ENCODE measurements around the gene DDHD1. TPM values are rescaled to one million over a fixed set of nuclear protein-coding genes. Genes with fewer than 3 reads are reported as not detected.

The DDHD1 gene
- total RNA-seq, 1 experiment from 2014 or later: 10.6 TPM

DNA sequence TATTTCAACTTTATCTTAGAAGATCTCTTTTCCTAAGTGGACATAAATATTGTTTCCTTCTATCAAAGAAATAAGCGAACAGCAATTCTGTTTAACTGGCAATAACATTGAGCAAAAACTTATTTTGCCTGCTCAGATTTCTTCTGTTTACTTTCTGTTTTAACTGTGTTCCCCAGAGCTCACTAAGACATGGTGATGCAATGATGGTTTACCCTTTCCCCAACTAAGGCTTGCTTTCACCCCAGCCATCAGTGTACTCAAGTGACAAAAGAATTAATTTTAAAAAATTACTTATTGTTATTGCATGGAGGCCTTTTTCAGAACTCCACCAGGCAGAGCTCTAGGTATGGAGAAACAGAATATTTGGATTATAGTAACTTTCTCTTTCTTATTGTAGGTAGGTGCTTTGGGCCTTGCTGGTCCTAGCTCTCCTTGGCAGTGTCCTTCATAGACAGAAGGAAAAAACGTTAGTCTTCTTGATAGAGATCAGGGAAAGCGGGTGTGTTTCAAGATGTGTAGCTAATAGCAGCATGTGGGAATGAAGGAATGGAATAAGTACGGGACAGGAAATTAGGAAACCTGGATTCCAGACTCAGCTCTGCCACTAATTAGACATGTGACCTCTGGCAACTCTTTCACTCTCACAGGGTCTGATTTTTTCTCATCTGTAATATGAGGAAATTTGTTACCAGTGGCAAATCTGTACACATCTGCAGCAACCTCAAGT is 14.6 kb upstream of the DDHD1 start:
- H3K4me1 ChIP-seq (ENCODE audit: control insufficient read depth, insufficient read depth, low read length): no peaks in the 10 kb centered on the region
- H3K4me3 ChIP-seq (ENCODE audit: low read depth in 2 of 2, low read length in 2 of 2): no peak overlapping the region
- no peak overlapping the region for H3K27ac ChIP-seq (ENCODE audit: low read length)
- in situ Hi-C loops (cut with HindIII; ENCODE audit: low pct_unique_long_range_greater_than_20kb, low sequenced_read_pairs): no loop called here
- ChIA-PET POLR2A (no interaction called here), CTCF (no interaction called here)
- BruUV-seq (replicated peaks): no TSS peak
- ATAC-seq (no peak), DNase-seq (ENCODE audit: low read depth, low spot score) (no peak)
- no peak for TF ChIP-seq CTCF (IDR thresholded peaks at IDR 0.05)
- no peak for TF ChIP-seq SIN3A (IDR thresholded peaks at IDR 0.05; ENCODE audit: borderline replicate concordance, insufficient read depth, low read depth, low read length)
- no peak for TF ChIP-seq POLR2AphosphoS5 (IDR thresholded peaks at IDR 0.05; ENCODE audit: low read depth, low read length)
- no peak for TF ChIP-seq REST (IDR thresholded peaks at IDR 0.05; ENCODE audit: insufficient read depth in 1 of 2, low read depth in 2 of 2, low read length in 1 of 2)
- TF ChIP-seq TCF7L2 (IDR thresholded peaks at IDR 0.05; ENCODE audit: low read depth, low read length): no peak
- H3K9me3 ChIP-seq (ENCODE audit: control insufficient read depth, insufficient read depth, low read depth, low read length): no peaks in the 10 kb centered on the region
- intact Hi-C loops (cut with micrococcal nuclease; ENCODE audit: unreplicated experiment): no loop called here
- H3K36me3 ChIP-seq (ENCODE audit: control insufficient read depth, insufficient read depth, low read length): no peaks in the 10 kb centered on the region
- no peaks in the 10 kb centered on the region for H3K27me3 ChIP-seq (ENCODE audit: control insufficient read depth, insufficient read depth, low read length)

DNA sequence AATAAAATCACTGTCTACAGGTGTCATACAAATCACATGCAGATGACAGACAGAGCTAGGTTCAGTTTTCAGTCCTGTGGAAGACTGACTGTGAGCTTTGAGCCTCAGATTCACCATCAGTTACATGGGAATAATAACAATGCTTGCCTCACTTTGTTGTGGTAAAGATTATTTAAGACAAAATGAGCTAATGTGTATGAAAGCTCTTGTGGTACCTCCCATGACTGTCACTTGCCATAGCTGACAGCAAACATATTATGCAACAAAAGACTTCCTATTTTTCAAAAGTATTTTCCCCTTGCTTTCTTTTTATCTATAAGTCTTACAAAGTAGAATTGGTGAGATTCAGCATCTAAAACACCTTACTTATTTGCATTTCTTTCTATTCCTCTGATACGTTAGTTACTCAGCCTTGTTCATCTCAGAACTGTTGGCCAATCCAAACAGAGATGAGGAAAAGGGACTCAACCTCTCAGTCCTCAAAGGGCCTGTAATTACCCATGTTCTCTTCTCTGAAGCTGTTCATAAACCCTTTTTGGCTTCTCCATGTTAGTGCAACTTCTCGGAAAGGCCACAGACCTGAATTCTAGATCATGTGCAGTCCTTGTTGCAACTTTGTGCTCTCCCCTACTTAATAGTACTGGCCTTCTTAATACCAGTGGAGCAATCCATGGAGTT is 8.8 kb upstream of the DDHD1 start:
- POLR2A ChIA-PET: no interaction called here
- intact Hi-C loops (cut with micrococcal nuclease; ENCODE audit: unreplicated experiment) (no loop called here), in situ Hi-C loops (cut with HindIII; ENCODE audit: low pct_unique_long_range_greater_than_20kb, low sequenced_read_pairs) (no loop called here)
- ATAC-seq: no peak
- no peak for DNase-seq (ENCODE audit: low read depth, low spot score)
- BruUV-seq (replicated peaks): no TSS peak
- Histone ChIP-seq H3K9me3 (ENCODE audit: control insufficient read depth, insufficient read depth, low read depth, low read length) (no peaks in the 10 kb centered on the region), H3K4me1 (ENCODE audit: control insufficient read depth, insufficient read depth, low read length) (no peaks in the 10 kb centered on the region), H3K4me3 (ENCODE audit: low read depth in 2 of 2, low read length in 2 of 2) (no peak overlapping the region), H3K36me3 (ENCODE audit: control insufficient read depth, insufficient read depth, low read length) (no peaks in the 10 kb centered on the region), H3K27ac (ENCODE audit: low read length) (no peak overlapping the region), H3K27me3 (ENCODE audit: control insufficient read depth, insufficient read depth, low read length) (no peaks in the 10 kb centered on the region)
- CTCF ChIA-PET: no interaction called here
- TF ChIP-seq SIN3A (IDR thresholded peaks at IDR 0.05; ENCODE audit: borderline replicate concordance, insufficient read depth, low read depth, low read length): no peak
- TF ChIP-seq POLR2AphosphoS5 (IDR thresholded peaks at IDR 0.05; ENCODE audit: low read depth, low read length): no peak

DNA sequence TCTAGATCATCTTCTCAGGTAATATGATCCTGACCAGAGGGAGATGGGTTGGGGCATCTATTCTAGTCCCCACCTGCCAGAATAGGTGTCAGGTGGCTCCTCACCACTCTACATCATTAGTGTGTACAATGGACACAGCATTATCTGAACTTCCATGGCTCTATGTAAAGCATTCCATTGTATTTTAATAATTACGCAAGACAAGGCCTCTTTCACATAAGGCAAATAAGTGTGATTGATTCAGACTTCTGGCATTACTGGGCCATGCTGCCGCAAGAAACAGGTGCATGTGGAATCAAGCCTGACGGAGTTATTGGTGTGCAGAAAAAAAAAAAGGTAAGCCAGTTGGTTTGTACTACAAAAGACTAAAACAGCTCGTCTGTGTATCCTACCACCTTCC is 3.1 kb upstream of the DDHD1 start:
- in situ Hi-C loops (cut with HindIII; ENCODE audit: low pct_unique_long_range_greater_than_20kb, low sequenced_read_pairs) (no loop called here), intact Hi-C loops (cut with micrococcal nuclease; ENCODE audit: unreplicated experiment) (no loop called here)
- ChIA-PET CTCF (no interaction called here), POLR2A (no interaction called here)
- H3K36me3 ChIP-seq (ENCODE audit: control insufficient read depth, insufficient read depth, low read length): no peaks in the 10 kb centered on the region; the same call in 1 of the 2 replicates
- TF ChIP-seq TCF7L2 (IDR thresholded peaks at IDR 0.05; ENCODE audit: low read depth, low read length): no peak
- TF ChIP-seq REST (IDR thresholded peaks at IDR 0.05; ENCODE audit: insufficient read depth in 1 of 2, low read depth in 2 of 2, low read length in 1 of 2): no peak
- TF ChIP-seq CTCF (IDR thresholded peaks at IDR 0.05): no peak
- TF ChIP-seq POLR2AphosphoS5 (IDR thresholded peaks at IDR 0.05; ENCODE audit: low read depth, low read length): no peak
- no peak for TF ChIP-seq SIN3A (IDR thresholded peaks at IDR 0.05; ENCODE audit: borderline replicate concordance, insufficient read depth, low read depth, low read length)
- no peaks in the 10 kb centered on the region for H3K4me1 ChIP-seq (ENCODE audit: control insufficient read depth, insufficient read depth, low read length)
- H3K27ac ChIP-seq (ENCODE audit: low read length): no peak overlapping the region
- no peak overlapping the region for H3K4me3 ChIP-seq (ENCODE audit: low read depth in 2 of 2, low read length in 2 of 2)
- no TSS peak for BruUV-seq (replicated peaks)
- no peaks in the 10 kb centered on the region for H3K27me3 ChIP-seq (ENCODE audit: control insufficient read depth, insufficient read depth, low read length)
- DNase-seq (ENCODE audit: low read depth, low spot score): no peak
- no peak for ATAC-seq
- H3K9me3 ChIP-seq (ENCODE audit: control insufficient read depth, insufficient read depth, low read depth, low read length): no peaks in the 10 kb centered on the region
